ENCODE results near the gene NOS3. TPM values are rescaled to one million over a fixed set of nuclear protein-coding genes. Genes with fewer than 3 reads are reported as not detected.

The NOS3 gene
- total and polyA plus RNA-seq, 7 donors, result 1.4 to 13.2 (median 5.8) TPM

DNA sequence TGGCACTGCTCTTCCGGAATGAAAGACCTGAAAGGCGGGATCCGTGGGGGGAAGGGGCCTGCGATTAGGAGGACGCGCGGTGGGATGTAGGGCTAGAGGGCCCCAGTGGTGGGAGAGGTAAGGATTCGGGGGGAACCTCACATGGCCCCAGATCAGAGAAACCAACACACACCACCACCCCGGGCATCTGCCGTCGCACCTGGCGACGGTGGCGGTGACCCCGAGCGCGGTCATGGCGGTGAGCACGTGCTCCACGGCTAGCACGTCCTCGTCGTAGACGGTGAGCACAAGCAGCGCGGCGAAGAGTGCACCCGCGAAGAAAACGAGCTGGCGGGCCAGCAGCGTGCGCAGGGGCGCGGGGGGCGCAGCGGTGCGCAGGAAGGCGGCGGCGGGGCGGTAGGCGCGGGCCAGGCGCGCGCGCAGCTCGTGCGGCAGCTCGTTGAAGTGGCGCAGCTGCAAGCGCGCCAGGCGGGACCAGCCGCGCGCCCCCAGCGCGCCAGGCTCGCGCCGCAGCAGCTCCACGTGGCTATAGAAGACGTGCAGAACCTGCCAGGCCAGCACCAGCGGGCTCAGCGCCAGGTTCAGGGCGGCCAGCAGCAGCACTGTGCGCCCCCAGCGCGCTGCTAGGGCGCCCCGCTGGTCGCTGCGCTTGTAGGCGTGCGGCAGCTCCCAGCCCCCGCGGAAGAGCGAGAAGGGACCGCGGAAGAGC, 27.8 kb downstream of the NOS3 start:
- DNase-seq (no peak), ATAC-seq (peak; percentile 5 to 29 (median 18))
- Histone ChIP-seq H3K27ac (no peak overlapping the region), H3K27me3 (ENCODE audit: insufficient read depth in 3 of 3, low read length in 2 of 3) (peaks cover 0 to 60% (median 5%) of the 10 kb centered on the region in 3 donors), H3K9me3 (no peaks in the 10 kb centered on the region), H3K4me3 (peak overlapping the region; percentile 51), H3K4me1 (peaks cover 8% of the 10 kb centered on the region), H3K36me3 (ENCODE audit: insufficient read depth in 1 of 2, low read depth in 1 of 2) (no peaks in the 10 kb centered on the region)
- intact Hi-C loops (cut with DNase I), result no loop called here
- TF ChIP-seq, protein P1, sequence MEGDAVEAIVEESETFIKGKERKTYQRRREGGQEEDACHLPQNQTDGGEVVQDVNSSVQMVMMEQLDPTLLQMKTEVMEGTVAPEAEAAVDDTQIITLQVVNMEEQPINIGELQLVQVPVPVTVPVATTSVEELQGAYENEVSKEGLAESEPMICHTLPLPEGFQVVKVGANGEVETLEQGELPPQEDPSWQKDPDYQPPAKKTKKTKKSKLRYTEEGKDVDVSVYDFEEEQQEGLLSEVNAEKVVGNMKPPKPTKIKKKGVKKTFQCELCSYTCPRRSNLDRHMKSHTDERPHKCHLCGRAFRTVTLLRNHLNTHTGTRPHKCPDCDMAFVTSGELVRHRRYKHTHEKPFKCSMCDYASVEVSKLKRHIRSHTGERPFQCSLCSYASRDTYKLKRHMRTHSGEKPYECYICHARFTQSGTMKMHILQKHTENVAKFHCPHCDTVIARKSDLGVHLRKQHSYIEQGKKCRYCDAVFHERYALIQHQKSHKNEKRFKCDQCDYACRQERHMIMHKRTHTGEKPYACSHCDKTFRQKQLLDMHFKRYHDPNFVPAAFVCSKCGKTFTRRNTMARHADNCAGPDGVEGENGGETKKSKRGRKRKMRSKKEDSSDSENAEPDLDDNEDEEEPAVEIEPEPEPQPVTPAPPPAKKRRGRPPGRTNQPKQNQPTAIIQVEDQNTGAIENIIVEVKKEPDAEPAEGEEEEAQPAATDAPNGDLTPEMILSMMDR (IDR thresholded peaks at IDR 0.05), result no peak
- WGBS, 3 donors, result 1% methylated on average over 36 to 82 of the region's 82 CpGs

- intact Hi-C loops (cut with DNase I), result no loop called here
- no peaks in the 10 kb centered on the region for H3K36me3 ChIP-seq (ENCODE audit: insufficient read depth in 1 of 2, low read depth in 1 of 2)
- peak in 2 of 4 donors; percentile 3 to 7 for ATAC-seq
- H3K4me3 ChIP-seq, result peak overlapping the region; percentile 51
- peaks cover 0 to 55% (median 3%) of the 10 kb centered on the region in 3 donors for H3K27me3 ChIP-seq (ENCODE audit: insufficient read depth in 3 of 3, low read length in 2 of 3)
- H3K27ac ChIP-seq, result no peak overlapping the region
- WGBS, 3 donors, result 17 to 21% (median 18%) methylated on average over 13 to 20 of the region's 20 CpGs
- TF ChIP-seq, protein P1 (IDR thresholded peaks at IDR 0.05), result no peak
- no peaks in the 10 kb centered on the region for H3K9me3 ChIP-seq
- peaks cover 8% of the 10 kb centered on the region for H3K4me1 ChIP-seq
- DNase-seq, result no peak
Observed at GRCh38 chr7:151019130-151019447, 28.3 kb downstream of the NOS3 start.

- Histone ChIP-seq H3K4me1 (peaks cover 8% of the 10 kb centered on the region), H3K27ac (no peak overlapping the region), H3K4me3 (no peak overlapping the region), H3K36me3 (ENCODE audit: insufficient read depth in 1 of 2, low read depth in 1 of 2) (no peaks in the 10 kb centered on the region), H3K9me3 (no peaks in the 10 kb centered on the region), H3K27me3 (ENCODE audit: insufficient read depth in 3 of 3, low read length in 2 of 3) (peaks cover 0 to 46% (median 1%) of the 10 kb centered on the region in 3 donors)
- 48 to 51% (median 49%) methylated on average over 7 of the region's 7 CpGs for WGBS, 3 donors
- TF ChIP-seq, protein P1 (IDR thresholded peaks at IDR 0.05), result no peak
- ATAC-seq (no peak), DNase-seq (no peak)
- intact Hi-C loops (cut with DNase I), result no loop called here
Observed at GRCh38 chr7:151020231-151020630, 29.4 kb downstream of the NOS3 start.

GRCh38 chr7:151023232-151023631, 32.4 kb downstream of the NOS3 start:
- 38 to 53% (median 46%) methylated on average over 10 of the region's 10 CpGs for WGBS, 3 donors

More at GRCh38 chr7:151023232-151023631, 32.4 kb downstream of the NOS3 start:
- Histone ChIP-seq H3K36me3 (ENCODE audit: insufficient read depth in 1 of 2, low read depth in 1 of 2) (no peaks in the 10 kb centered on the region), H3K27me3 (ENCODE audit: insufficient read depth in 3 of 3, low read length in 2 of 3) (peaks cover 0 to 18% (median 1%) of the 10 kb centered on the region in 3 donors), H3K27ac (no peak overlapping the region), H3K4me1 (peaks cover 3% of the 10 kb centered on the region), H3K4me3 (no peak overlapping the region), H3K9me3 (no peaks in the 10 kb centered on the region)
- ATAC-seq, result no peak
- intact Hi-C loops (cut with DNase I), result no loop called here
- TF ChIP-seq, protein P1 (IDR thresholded peaks at IDR 0.05), result no peak
- no peak for DNase-seq

Data from psoas muscle (tissue), 8 donors.